HG03108 (cell line): Measurements from ENCODE around the gene APBB1IP.
"Not testable (repeated sequence)": the region's sequence is repeated elsewhere in the genome, so short reads cannot be mapped to it uniquely, and the experiment has no call there.

ENCODE experiments used
- ATAC-seq: cut with Tn5 transposase; IDR thresholded peaks from one replicate; pipeline ENCODE4 v1.9.1; 2021; ENCODE audit warnings: moderate library complexity; ENCODE audit not compliant: unreplicated experiment

Gene APBB1IP

DNA sequence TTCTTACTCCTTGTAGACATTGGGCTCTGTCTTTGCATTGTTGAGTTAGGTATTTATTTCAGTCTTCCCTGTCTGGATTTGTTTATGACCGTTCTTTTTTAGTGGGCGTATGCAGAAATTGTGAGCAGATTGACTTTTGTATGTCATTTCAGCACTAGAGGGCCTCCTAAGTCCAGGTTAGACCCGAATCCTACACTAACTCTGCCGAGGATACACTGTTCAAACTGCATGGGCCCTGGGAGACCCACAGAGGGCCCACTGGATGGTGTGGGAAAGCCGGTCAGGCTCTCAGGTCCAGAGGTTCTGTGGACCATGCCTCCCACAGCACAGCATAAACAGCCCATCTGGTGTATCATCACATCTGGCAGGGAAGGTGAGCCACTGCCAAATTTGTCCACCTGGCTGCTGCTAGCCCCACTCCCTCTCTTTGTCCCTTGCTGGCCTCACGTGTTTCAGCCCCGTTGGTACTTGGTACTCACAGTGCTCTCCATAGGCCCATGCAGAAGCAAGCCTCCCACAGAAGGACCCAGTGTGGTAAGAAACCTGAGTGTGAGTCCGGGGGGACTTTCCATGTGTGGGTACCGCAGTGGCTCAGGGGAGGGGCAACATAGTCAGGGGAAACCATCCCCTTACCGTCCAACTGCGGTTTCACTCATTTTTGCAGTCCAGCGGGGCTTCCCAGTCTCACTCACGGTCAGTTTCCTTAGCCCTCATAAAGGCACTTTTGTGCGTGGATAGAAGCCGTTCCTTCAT lies 112.8 kb downstream of the APBB1IP start:
- ATAC-seq, result no peak

DNA sequence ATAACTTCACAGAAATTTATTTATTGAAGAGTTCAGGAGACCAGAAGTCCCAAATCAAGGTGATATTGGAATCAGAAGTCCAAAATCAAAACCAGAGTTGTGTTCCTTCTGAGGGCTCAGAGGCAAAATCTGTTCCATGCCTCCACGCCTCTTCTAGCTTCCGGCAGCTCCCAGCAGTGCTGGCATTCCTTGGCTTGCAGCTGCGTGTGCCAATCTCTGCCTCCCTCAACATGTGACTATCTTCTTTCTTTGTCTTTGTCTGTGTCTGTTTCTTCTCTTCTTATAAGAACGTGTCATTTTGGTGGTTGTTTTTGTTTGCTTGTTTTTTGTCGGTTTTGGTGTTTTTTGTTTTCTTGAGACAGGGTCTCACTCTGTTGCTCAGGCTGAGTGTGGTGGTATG lies 116.1 kb downstream of the APBB1IP start:
- ATAC-seq, result no peak

GRCh38 chr10:26555719-26556368 lies 117.7 kb downstream of the APBB1IP start:
- ATAC-seq, result no peak

- no peak for ATAC-seq
These were observed 118.9 kb downstream of the APBB1IP start for GRCh38 chr10:26556748-26557640.

- no peak for ATAC-seq
These were observed 119.5 kb downstream of the APBB1IP start for GRCh38 chr10:26557641-26558014.

GRCh38 chr10:26566525-26567350 lies 128.6 kb downstream of the APBB1IP start:
- no peak for ATAC-seq

DNA sequence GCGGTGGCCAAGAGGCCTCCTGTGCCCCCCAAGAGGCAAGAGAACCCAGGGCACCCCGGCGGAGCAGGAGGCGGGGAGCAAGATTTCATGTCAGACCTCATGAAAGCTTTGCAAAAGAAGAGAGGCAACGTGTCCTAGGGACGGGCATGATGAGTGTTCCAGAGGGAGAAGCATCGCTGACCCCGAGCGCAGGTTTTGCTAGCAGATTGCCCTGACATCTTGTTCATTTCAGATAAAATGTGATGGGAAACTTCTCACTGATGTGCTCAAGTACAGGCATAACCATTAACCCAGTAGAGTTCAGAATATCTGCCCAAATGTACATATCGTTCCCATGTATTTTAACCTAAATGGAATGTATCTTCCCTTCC lies 129.2 kb downstream of the APBB1IP start:
- no peak for ATAC-seq

DNA sequence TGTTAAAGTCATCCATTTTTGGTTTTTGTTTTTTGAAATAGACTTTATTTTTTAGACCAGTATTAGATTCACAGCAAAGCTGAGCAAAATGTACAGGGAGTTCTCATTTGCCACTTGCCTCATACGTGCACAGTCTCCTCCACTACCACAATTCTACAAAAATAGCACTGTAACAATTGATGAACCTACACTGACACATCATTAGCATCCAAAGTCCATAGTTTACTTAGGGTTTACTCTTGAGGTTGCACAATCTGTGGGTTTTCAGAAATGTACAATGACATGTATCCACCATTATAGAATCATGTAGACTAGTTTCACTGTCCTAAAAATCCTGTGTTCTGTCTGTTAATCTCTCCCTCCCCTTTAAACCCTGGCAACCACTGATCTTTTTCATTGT lies 133.5 kb downstream of the APBB1IP start:
- no peak for ATAC-seq

DNA sequence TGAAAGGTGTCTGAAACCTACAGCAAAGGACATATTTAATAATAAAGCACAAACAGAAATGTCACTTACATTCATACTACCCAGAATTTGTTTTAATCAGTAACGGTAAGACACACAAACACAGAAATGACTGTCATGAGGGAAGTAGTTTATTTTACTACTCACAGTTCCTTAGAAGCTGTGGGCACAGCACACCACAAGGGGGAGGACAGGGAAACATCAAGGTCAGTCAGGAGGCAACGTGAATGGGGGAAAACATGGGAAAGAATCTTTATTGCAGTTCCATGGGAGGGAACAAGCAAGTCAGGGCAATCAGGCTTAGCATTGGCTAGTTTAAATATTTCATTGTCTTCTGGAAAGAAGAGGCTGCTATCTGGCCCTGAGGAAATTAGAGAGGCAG lies 135.5 kb downstream of the APBB1IP start:
- no peak for ATAC-seq

DNA sequence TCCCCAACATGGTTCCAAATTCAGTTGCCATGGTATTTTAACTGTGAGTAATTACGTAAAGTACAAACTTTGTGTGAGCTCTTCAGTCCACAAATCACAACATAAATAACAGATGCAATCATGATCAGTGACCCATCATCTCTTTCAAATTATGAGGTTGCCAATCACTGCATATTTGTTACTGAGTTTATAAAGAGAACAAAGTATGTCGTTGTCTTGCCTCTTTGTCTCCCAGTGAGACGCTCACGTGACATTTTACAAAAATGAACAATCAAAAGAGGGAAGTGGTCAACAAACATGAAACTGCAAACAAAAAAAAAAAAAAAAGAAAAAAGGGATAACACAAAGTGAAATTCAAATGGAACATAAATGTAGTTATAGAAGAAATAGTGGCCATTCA lies 136.6 kb downstream of the APBB1IP start:
- ATAC-seq, result no peak

- ATAC-seq, result not testable (repeated sequence)
These were observed 140.2 kb downstream of the APBB1IP start for GRCh38 chr10:26578371-26578770.

GRCh38 chr10:26579256-26580063 lies 141.3 kb downstream of the APBB1IP start:
- ATAC-seq, result no peak

DNA sequence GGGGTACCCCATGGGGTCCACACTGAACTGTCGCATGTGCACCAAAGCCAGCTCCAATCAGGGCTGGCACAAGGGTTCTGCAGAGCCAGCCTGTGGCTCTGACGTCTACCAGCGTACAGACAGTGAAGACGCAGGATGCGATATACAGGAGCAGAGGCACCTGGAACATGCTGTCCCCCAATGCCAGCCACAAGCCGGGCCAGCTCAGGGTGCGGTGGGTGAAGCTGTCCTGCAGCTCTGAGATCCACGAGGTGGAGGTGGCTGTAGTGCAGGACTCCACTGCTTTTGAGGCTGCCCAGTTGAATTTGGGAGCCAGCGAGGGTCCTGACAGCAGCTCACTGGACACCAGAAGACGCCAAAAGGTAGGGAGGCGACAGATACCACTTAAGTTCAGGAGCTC lies 148.1 kb downstream of the APBB1IP start:
- no peak for ATAC-seq

DNA sequence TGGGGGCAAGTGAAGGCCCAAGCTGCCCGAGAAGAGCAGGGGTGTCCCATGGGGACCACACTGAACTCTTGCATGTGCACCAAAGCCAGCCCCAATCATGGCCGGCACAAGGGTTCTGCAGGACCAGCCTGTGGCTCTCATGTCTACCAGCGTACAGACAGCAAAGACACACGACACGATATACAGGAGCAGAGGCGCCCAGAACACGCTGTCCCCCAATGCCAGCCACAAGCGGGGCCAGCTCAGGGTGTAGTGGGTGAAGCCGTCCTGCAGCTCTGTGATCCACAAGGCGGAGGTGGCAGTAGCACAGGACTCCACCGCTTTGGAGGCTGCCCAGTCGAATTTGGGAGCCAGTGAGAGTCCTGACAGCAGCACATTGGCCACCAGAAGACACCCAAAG lies 150.5 kb downstream of the APBB1IP start:
- no peak for ATAC-seq

DNA sequence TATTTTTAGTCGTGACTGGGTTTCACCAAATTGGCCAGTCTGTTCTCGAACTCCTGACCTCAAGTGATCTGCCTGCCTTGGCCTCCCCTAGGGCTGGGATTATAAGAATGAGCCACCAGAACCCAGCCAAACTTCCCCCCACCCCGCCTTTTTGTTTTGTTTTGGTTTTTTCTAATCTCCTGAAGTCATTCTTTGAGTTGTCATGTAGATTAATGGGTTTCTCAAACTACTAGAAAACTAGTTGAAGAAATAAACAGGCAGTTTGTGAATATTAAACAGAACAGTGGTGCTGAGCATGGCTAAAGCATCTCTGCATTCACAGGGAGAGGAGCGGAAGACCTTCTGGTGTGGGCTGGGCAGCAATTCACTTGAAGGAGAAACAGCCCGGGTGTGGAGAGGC lies 151.7 kb downstream of the APBB1IP start:
- not testable (repeated sequence) for ATAC-seq

DNA sequence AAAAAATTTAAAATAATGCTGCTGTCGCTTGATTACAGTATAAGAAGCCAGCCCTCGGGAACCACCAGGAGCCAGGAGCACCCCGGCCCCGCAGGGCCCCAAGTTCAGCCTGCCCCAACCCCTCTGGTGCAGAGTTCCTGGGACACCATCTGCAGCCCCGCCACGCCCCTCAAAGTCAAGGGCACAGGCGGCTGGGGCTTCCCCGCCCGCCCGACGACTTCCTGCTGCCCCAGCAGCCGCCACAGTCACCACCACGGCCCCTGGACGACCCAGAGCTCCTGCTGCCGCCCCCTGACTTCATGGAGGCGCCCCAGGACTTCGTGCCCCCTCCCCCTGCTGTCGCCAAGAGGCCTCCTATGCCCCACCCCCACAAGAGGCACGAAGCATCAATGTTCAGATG lies 155.8 kb downstream of the APBB1IP start:
- ATAC-seq, result no peak

GRCh38 chr10:26603283-26603682 lies 165.1 kb downstream of the APBB1IP start:
- not testable (repeated sequence) for ATAC-seq

DNA sequence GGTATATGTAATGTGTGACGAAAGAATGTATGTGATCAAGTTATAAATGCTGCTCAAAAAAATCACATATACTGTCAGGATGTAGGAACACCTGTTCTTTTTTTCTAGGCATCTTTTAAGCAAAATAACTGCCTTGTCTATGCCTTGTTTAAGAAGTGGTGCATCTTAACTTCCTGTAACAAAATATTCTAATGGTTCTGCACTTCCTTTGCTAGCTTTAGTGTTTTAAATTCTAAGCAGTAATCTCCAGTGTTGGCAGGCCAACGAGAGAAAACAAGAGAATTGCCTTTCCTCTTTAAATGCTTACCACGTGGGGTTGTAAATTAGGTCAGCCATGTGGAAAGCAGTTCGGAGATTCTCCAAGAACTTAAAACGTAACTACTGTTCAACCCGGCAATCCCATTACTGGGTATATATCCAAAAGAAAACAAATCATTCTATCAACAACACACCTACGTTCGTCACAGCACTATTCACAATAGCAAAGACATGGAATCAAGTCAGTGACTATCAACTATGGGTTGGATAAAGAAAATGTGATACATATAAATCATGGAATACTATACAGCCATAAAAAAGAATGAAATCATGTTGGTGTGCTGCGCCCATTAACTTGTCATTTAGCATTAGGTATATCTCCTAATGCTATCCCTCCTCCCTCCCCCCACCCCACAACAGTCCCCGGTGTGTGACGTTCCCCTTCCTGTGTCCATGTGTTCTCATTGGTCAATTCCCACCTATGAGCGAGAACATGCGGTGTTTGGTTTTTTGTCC lies 166.4 kb downstream of the APBB1IP start:
- not testable (repeated sequence) for ATAC-seq

GRCh38 chr10:26606389-26606877 lies 168.3 kb downstream of the APBB1IP start:
- ATAC-seq, result not testable (repeated sequence)
